ENCODE results near the gene LPP. TPM values are rescaled to one million over a fixed set of nuclear protein-coding genes. Genes with fewer than 3 reads are reported as not detected.
"Not testable (repeated sequence)": the region's sequence is repeated elsewhere in the genome, so short reads cannot be mapped to it uniquely, and the experiment has no call there.

LPP gene
- total RNA-seq, 1 experiment from 2014 or later, result 148 TPM

DNA sequence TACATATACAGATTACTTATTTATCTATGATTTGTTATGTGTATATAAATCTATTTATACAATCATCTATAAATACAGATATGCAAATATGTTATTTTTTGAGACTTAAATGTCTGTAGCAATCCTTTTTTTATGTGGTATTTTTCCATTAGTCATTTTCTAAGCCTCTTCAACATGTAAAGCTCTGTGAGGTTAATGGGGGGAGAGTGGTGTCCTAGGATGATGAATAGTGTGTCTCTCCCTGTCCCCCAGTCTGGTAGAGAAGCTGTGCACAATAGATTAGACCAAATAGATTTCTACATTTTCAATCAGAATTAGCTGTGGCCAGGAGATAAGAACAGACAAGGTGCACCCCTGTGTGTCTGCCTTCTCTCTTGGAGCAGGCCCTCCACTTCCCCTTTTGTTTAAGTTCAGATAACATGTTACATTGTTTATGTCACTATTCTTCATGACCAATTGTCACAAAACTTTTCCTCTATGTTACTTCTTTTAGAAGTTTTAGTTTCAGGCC is 453.9 kb downstream of the LPP start:
- Histone ChIP-seq H4K20me1 (ENCODE audit: insufficient read depth) (no peaks in the 10 kb centered on the region), H3K4me2 (no peak overlapping the region), H3K36me3 (ENCODE audit: low read depth) (0 out of 2 replicates have a peak, but pooled peaks cover 10% of the 10 kb centered on the region), H3K4me3 (no peak overlapping the region), H3K9me2 (ENCODE audit: insufficient read depth) (no peaks in the 10 kb centered on the region), H3K4me1 (replicated peaks; ENCODE audit: insufficient read depth) (no peaks in the 10 kb centered on the region), H3K79me2 (ENCODE audit: low read depth) (no peaks in the 10 kb centered on the region), H3K27me3 (ENCODE audit: insufficient read depth, low read depth) (no peaks in the 10 kb centered on the region), H2AFZ (no peak overlapping the region), H3K9me3 (ENCODE audit: insufficient read depth, low read depth) (peaks cover 8% of the 10 kb centered on the region; the same call in 1 of the 2 replicates), H3K27ac (no peak overlapping the region), H3F3A (ENCODE audit: insufficient read depth, low read depth) (no peaks in the 10 kb centered on the region)
- DNase-seq, result no peak
- ChIA-PET POLR2A (ENCODE audit: unreplicated experiment) (no interaction called here), CTCF (no interaction called here)
- intact Hi-C loops (cut with micrococcal nuclease; ENCODE audit: unreplicated experiment), result no loop called here
- no TSS peak for BruUV-seq (replicated peaks)
- TF ChIP-seq, protein P1, sequence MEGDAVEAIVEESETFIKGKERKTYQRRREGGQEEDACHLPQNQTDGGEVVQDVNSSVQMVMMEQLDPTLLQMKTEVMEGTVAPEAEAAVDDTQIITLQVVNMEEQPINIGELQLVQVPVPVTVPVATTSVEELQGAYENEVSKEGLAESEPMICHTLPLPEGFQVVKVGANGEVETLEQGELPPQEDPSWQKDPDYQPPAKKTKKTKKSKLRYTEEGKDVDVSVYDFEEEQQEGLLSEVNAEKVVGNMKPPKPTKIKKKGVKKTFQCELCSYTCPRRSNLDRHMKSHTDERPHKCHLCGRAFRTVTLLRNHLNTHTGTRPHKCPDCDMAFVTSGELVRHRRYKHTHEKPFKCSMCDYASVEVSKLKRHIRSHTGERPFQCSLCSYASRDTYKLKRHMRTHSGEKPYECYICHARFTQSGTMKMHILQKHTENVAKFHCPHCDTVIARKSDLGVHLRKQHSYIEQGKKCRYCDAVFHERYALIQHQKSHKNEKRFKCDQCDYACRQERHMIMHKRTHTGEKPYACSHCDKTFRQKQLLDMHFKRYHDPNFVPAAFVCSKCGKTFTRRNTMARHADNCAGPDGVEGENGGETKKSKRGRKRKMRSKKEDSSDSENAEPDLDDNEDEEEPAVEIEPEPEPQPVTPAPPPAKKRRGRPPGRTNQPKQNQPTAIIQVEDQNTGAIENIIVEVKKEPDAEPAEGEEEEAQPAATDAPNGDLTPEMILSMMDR (conservative IDR thresholded peaks at IDR 0.05), result no peak
- TF ChIP-seq EZH2 (IDR thresholded peaks at IDR 0.05; ENCODE audit: low read depth), result no peak

DNA sequence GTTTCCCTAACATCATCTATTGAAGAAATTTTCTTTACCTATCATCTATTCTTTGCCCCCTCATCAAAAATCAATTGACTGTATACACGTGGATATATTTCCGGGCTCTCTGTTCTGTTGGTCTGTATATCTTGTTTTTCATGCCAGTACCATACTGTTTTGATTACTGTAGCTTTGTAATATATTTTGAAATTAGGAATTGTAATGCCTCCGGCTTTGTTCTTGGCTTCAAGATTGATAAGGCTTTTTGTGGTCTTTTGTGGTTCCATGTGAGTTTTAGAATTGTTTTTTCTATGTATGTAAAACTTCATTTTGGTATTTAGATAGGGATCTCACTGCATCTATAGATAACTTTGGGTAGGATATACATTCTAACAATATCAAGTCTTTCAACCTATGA is 454.4 kb downstream of the LPP start:
- H3K27ac ChIP-seq, result no peak overlapping the region
- H3K4me1 ChIP-seq (replicated peaks; ENCODE audit: insufficient read depth), result no peaks in the 10 kb centered on the region
- no peaks in the 10 kb centered on the region for H4K20me1 ChIP-seq (ENCODE audit: insufficient read depth)
- ChIA-PET POLR2A (ENCODE audit: unreplicated experiment) (no interaction called here), CTCF (no interaction called here)
- no peak overlapping the region for H2AFZ ChIP-seq
- H3K4me3 ChIP-seq, result no peak overlapping the region
- H3K79me2 ChIP-seq (ENCODE audit: low read depth), result no peaks in the 10 kb centered on the region
- no peaks in the 10 kb centered on the region for H3F3A ChIP-seq (ENCODE audit: insufficient read depth, low read depth)
- no TSS peak for BruUV-seq (replicated peaks)
- no peaks in the 10 kb centered on the region for H3K27me3 ChIP-seq (ENCODE audit: insufficient read depth, low read depth)
- H3K9me2 ChIP-seq (ENCODE audit: insufficient read depth), result no peaks in the 10 kb centered on the region
- H3K36me3 ChIP-seq (ENCODE audit: low read depth), result 0 out of 2 replicates have a peak, but pooled peaks cover 10% of the 10 kb centered on the region
- no peak overlapping the region for H3K4me2 ChIP-seq
- TF ChIP-seq, protein P1 (conservative IDR thresholded peaks at IDR 0.05), result no peak
- no peak for TF ChIP-seq EZH2 (IDR thresholded peaks at IDR 0.05; ENCODE audit: low read depth)
- peaks cover 8% of the 10 kb centered on the region; the same call in 1 of the 2 replicates for H3K9me3 ChIP-seq (ENCODE audit: insufficient read depth, low read depth)
- intact Hi-C loops (cut with micrococcal nuclease; ENCODE audit: unreplicated experiment), result no loop called here
- DNase-seq, result no peak

DNA sequence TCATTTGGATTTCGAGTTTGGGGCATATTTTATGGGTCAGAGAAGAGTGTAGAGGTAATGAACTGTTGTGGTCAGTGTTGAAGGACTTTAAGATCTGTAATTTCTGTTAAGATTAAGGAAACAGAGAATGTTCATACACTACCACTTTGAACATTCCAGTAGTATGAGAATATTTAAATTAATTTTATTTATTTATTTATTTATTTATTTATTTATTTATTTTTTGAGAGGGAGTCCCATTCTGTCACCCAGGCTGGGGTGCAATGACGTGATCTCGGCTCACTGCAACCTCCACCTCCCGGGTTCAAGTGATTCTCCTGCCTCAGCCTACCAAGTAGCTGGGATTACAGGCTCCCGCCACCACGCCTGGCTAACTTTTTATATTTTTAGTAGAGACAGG is 459.8 kb downstream of the LPP start:
- BruUV-seq (replicated peaks); H4K20me1 ChIP-seq (ENCODE audit: insufficient read depth); H3K4me1 ChIP-seq (replicated peaks; ENCODE audit: insufficient read depth); POLR2A ChIA-PET (ENCODE audit: unreplicated experiment); H3K79me2 ChIP-seq (ENCODE audit: low read depth); DNase-seq; H2AFZ ChIP-seq; H3K27me3 ChIP-seq (ENCODE audit: insufficient read depth, low read depth); H3K9me2 ChIP-seq (ENCODE audit: insufficient read depth); H3K4me2 ChIP-seq; intact Hi-C loops (cut with micrococcal nuclease; ENCODE audit: unreplicated experiment); H3K4me3 ChIP-seq; H3F3A ChIP-seq (ENCODE audit: insufficient read depth, low read depth); CTCF ChIA-PET; H3K27ac ChIP-seq; H3K9me3 ChIP-seq (ENCODE audit: insufficient read depth, low read depth): not testable (repeated sequence)
- H3K36me3 ChIP-seq (ENCODE audit: low read depth), result 0 out of 2 replicates have a peak, but pooled peaks cover 10% of the 10 kb centered on the region

DNA sequence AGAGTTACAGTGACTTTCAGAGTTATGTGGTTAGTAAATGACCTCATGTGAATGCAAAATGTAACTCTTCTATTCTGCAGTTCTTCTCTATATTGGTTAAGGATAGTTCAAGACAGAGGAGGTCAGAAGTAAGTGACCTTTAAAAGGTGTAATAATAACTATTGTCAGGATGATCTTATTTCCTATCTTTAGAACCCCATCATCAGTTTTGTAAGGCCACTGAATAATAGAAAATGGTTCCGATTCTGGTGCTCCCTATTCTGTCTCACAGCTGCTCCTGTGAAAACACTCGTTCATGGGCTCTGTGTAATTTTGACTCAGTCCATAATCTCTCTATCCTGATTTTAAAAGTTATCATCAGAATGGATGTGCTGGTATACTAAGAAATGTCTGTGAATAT is 463.3 kb downstream of the LPP start:
- H3F3A ChIP-seq (ENCODE audit: insufficient read depth, low read depth), result no peaks in the 10 kb centered on the region
- H3K27ac ChIP-seq, result no peak overlapping the region
- ChIA-PET POLR2A (ENCODE audit: unreplicated experiment) (no interaction called here), CTCF (no interaction called here)
- no peak overlapping the region for H3K4me3 ChIP-seq
- no peak overlapping the region for H2AFZ ChIP-seq
- no peaks in the 10 kb centered on the region for H3K79me2 ChIP-seq (ENCODE audit: low read depth)
- BruUV-seq (replicated peaks), result no TSS peak
- H4K20me1 ChIP-seq (ENCODE audit: insufficient read depth), result no peaks in the 10 kb centered on the region
- H3K36me3 ChIP-seq (ENCODE audit: low read depth), result no peaks in the 10 kb centered on the region
- H3K4me2 ChIP-seq, result no peak overlapping the region
- intact Hi-C loops (cut with micrococcal nuclease; ENCODE audit: unreplicated experiment), result no loop called here
- TF ChIP-seq EZH2 (IDR thresholded peaks at IDR 0.05; ENCODE audit: low read depth), result no peak
- TF ChIP-seq, protein P1 (conservative IDR thresholded peaks at IDR 0.05), result no peak
- H3K9me3 ChIP-seq (ENCODE audit: insufficient read depth, low read depth), result no peaks in the 10 kb centered on the region
- no peaks in the 10 kb centered on the region for H3K27me3 ChIP-seq (ENCODE audit: insufficient read depth, low read depth)
- no peak for DNase-seq
- H3K4me1 ChIP-seq (replicated peaks; ENCODE audit: insufficient read depth), result no peaks in the 10 kb centered on the region
- no peaks in the 10 kb centered on the region for H3K9me2 ChIP-seq (ENCODE audit: insufficient read depth)

Measured in PC-9 (cell line).